Measurements from ENCODE around the gene GPR161. TPM values are rescaled to one million over a fixed set of nuclear protein-coding genes. Genes with fewer than 3 reads are reported as not detected.

The GPR161 gene
- total and polyA plus RNA-seq, 2 donors (not counting 1 experiment from before 2014, with no cell fraction given) = 0.07 to 0.22 TPM

GRCh38 chr1:168097921-168098528 lies 38.7 kb downstream of the GPR161 start:
- Histone ChIP-seq H3K79me2 (ENCODE audit: control insufficient read depth, insufficient read depth, low read length) (no peaks in the 10 kb centered on the region), H3K4me3 (ENCODE audit: control extremely low read depth in 1 of 5, extremely low read depth in 1 of 5, insufficient read depth in 1 of 5, low read depth in 2 of 5, low read length in 4 of 5) (no peak overlapping the region), H3K4me2 (replicated peaks; ENCODE audit: low read depth, low read length, poor library complexity, severe bottlenecking) (no peak overlapping the region), H3K9me3 (ENCODE audit: control extremely low read depth in 1 of 3, control insufficient read depth in 2 of 3, insufficient read depth in 1 of 3, low read length in 2 of 3) (no peaks in the 10 kb centered on the region), H3K27ac (ENCODE audit: low read length in 2 of 2) (no peak overlapping the region), H4K20me1 (ENCODE audit: control insufficient read depth, insufficient read depth, low read length, poor library complexity, severe bottlenecking) (no peaks in the 10 kb centered on the region), H3K36me3 (replicated peaks in 1 of 2; ENCODE audit: control extremely low read depth in 1 of 2, control insufficient read depth in 1 of 2, extremely low read depth in 1 of 2, insufficient read depth in 2 of 2, low read length in 1 of 2) (no peaks in the 10 kb centered on the region), H2AFZ (ENCODE audit: insufficient read depth, low read depth, low read length, poor library complexity, severe bottlenecking) (no peak overlapping the region), H3K9ac (ENCODE audit: low read length) (no peak overlapping the region), H3K27me3 (replicated peaks in 1 of 4; ENCODE audit: control extremely low read depth in 1 of 4, control insufficient read depth in 3 of 4, insufficient read depth in 4 of 4, low read length in 3 of 4) (no peaks in the 10 kb centered on the region), H3K4me1 (ENCODE audit: control insufficient read depth in 2 of 2, insufficient read depth in 2 of 2, low read length in 2 of 2) (no peaks in the 10 kb centered on the region)
- DNase-seq (no peak), ATAC-seq (ENCODE audit: low read depth) (no peak)
- 93% methylated on average over 8 of the region's 12 CpGs for WGBS (ENCODE audit: insufficient coverage)
- Mint-ChIP-seq H3K27me3 (peaks cover 6% of the 10 kb centered on the region), H3K4me3 (no peak overlapping the region), H3K4me1 (no peaks in the 10 kb centered on the region), H3K9me3 (ENCODE audit: insufficient read depth) (no peaks in the 10 kb centered on the region), H3K27ac (no peak overlapping the region)
- no peak for TF ChIP-seq EZH2 (IDR thresholded peaks at IDR 0.05; ENCODE audit: borderline replicate concordance, insufficient read depth, low read depth, low read length, poor library complexity, severe bottlenecking)
- no peak for TF ChIP-seq CTCF (IDR thresholded peaks at IDR 0.05)
- POLR2A ChIA-PET = no interaction called here
- intact Hi-C loops (cut with micrococcal nuclease) = no loop called here
- CTCF ChIA-PET = interaction anchor here (1.3 kb wide), 1 partner anchor 12 kb away, joined by 4 read pairs; no protein-coding TSS in a partner anchor

- no peaks in the 10 kb centered on the region for H3K27me3 ChIP-seq (replicated peaks in 1 of 4; ENCODE audit: control extremely low read depth in 1 of 4, control insufficient read depth in 3 of 4, insufficient read depth in 4 of 4, low read length in 3 of 4)
- no peak overlapping the region for H3K9ac ChIP-seq (ENCODE audit: low read length)
- no peak overlapping the region for H3K4me2 ChIP-seq (replicated peaks; ENCODE audit: low read depth, low read length, poor library complexity, severe bottlenecking)
- intact Hi-C loops (cut with micrococcal nuclease) = no loop called here
- Mint-ChIP-seq H3K4me3 (no peak overlapping the region), H3K4me1 (no peaks in the 10 kb centered on the region), H3K27ac (no peak overlapping the region), H3K27me3 (peaks cover 5% of the 10 kb centered on the region), H3K9me3 (ENCODE audit: insufficient read depth) (no peaks in the 10 kb centered on the region)
- ATAC-seq (ENCODE audit: low read depth) (no peak), DNase-seq (no peak)
- POLR2A ChIA-PET = no interaction called here
- no peak overlapping the region for H3K27ac ChIP-seq (ENCODE audit: low read length in 2 of 2)
- WGBS (ENCODE audit: insufficient coverage) = 96% methylated on average over 25 of the region's 27 CpGs
- no peaks in the 10 kb centered on the region for H3K36me3 ChIP-seq (replicated peaks in 1 of 2; ENCODE audit: control extremely low read depth in 1 of 2, control insufficient read depth in 1 of 2, extremely low read depth in 1 of 2, insufficient read depth in 2 of 2, low read length in 1 of 2)
- CTCF ChIA-PET = interaction anchor here (2.0 to 2.8 kb wide), 2 partner anchors 11 to 14 kb away, joined by 7 to 11 read pairs; no protein-coding TSS in a partner anchor
- H3K4me3 ChIP-seq (ENCODE audit: control extremely low read depth in 1 of 5, extremely low read depth in 1 of 5, insufficient read depth in 1 of 5, low read depth in 2 of 5, low read length in 4 of 5) = no peak overlapping the region
- no peaks in the 10 kb centered on the region for H3K4me1 ChIP-seq (ENCODE audit: control insufficient read depth in 2 of 2, insufficient read depth in 2 of 2, low read length in 2 of 2)
- TF ChIP-seq EZH2 (IDR thresholded peaks at IDR 0.05; ENCODE audit: borderline replicate concordance, insufficient read depth, low read depth, low read length, poor library complexity, severe bottlenecking) = no peak
- H2AFZ ChIP-seq (ENCODE audit: insufficient read depth, low read depth, low read length, poor library complexity, severe bottlenecking) = no peak overlapping the region
- no peaks in the 10 kb centered on the region for H3K9me3 ChIP-seq (ENCODE audit: control extremely low read depth in 1 of 3, control insufficient read depth in 2 of 3, insufficient read depth in 1 of 3, low read length in 2 of 3)
- H3K79me2 ChIP-seq (ENCODE audit: control insufficient read depth, insufficient read depth, low read length) = no peaks in the 10 kb centered on the region
- H4K20me1 ChIP-seq (ENCODE audit: control insufficient read depth, insufficient read depth, low read length, poor library complexity, severe bottlenecking) = no peaks in the 10 kb centered on the region
Measured at GRCh38 chr1:168096296-168097165, 40.2 kb downstream of the GPR161 start.
